HepG2 (cell line): ENCODE measurements around the gene MYO1E. TPM values are rescaled to one million over a fixed set of nuclear protein-coding genes. Genes with fewer than 3 reads are reported as not detected.
A peak's percentile ranks its signal among the peaks of the same experiment; 100 is the strongest.

ENCODE experiments used
- ATAC-seq: fragments of 200-7000 bp; cut with Tn5 transposase; 3 replicates; pipeline ENCODE4 v1.9.1; 2020; ENCODE audit warnings: mild to moderate bottlenecking, moderate library complexity
- BruUV-seq: library from RNA; stranded (reverse); fragments of 400-500 nt; replicated peaks from 2 replicates; lab custom pipeline; 2021; lab: Mats Ljungman, UMichigan
- CTCF ChIA-PET: fragments of 300-600 bp; formaldehyde crosslinking; extraction: SDS; loops from one replicate; lab custom pipeline; 2021; ENCODE audit warnings: low total read pairs, inconsistent platforms, low intra/inter-chr PET ratio; lab: Yijun Ruan, JAX
- POLR2A ChIA-PET: fragments of 350-600 bp; sonication (Branson Sonifier 250); formaldehyde crosslinking; loops from one replicate; lab custom pipeline; 2020; ENCODE audit warnings: antibody characterized with exemption, inconsistent platforms; lab: Yijun Ruan, JAX
- DNase-seq: peaks from one replicate; pipeline ENCODE4 v3.0.0-alpha.2; 2015; ENCODE audit warnings: low spot score
- FAIRE-seq: peaks from 3 replicates; lab custom pipeline; 2011; peaks lifted over from hg19 to GRCh38; lab: Jason Lieb, UNC
- H2AFZ ChIP-seq: one replicate; pipeline ENCODE4 v1.6.1; 2011; ENCODE audit warnings: low read length, inconsistent platforms
- H3K27ac ChIP-seq: fragments of 300-600 bp; 3 replicates; pipeline ENCODE4 v1.8.0; 2011; ENCODE audit warnings: mixed run types, mild to moderate bottlenecking, mixed read lengths, low read length, inconsistent platforms; ENCODE audit not compliant: insufficient read depth; ENCODE audit errors: extremely low read length
- H3K27me3 ChIP-seq, 2 experiments: fragments of 200-600 bp in 1 of 2; 2 replicates in 1 of 2; 3 replicates in 1 of 2; pipeline versions ENCODE4 v1.6.0 to v1.8.0; 2011; ENCODE audit warnings: low read length in 2 of 2, mild to moderate bottlenecking in 2 of 2, moderate library complexity in 2 of 2, inconsistent platforms in 1 of 2; ENCODE audit not compliant: insufficient read depth in 2 of 2, control insufficient read depth in 1 of 2
- H3K36me3 ChIP-seq, 2 experiments: fragments of 200-600 bp in 1 of 2; replicated peaks in 1 of 2; 2 replicates in 1 of 2; 3 replicates in 1 of 2; pipeline versions ENCODE4 v1.5.1 to v1.8.0; 2011; ENCODE audit warnings: low read length in 2 of 2, inconsistent platforms in 1 of 2; ENCODE audit not compliant: insufficient read depth in 2 of 2, control insufficient read depth in 1 of 2
- H3K4me1 ChIP-seq: 2 replicates; pipeline ENCODE4 v1.5.1; 2012; ENCODE audit warnings: low read length, inconsistent platforms; ENCODE audit not compliant: insufficient read depth
- H3K4me2 ChIP-seq: 2 replicates; pipeline ENCODE4 v1.6.0; 2011; ENCODE audit warnings: low read depth, low read length, inconsistent platforms
- H3K4me3 ChIP-seq, 3 experiments: fragments of 200-600 bp in 1 of 3; sonication (generic), shearing (Covaris generic) in 1 of 3; replicated peaks in 1 of 3; 2 replicates each; pipeline ENCODE4 v1.5.1; 2011 to 2016; ENCODE audit warnings: low read length in 3 of 3, inconsistent platforms in 2 of 3, low read depth in 2 of 3, mild to moderate bottlenecking in 2 of 3, control low read depth in 1 of 3, mixed read lengths in 1 of 3; ENCODE audit not compliant: insufficient read depth in 1 of 3
- H3K79me2 ChIP-seq: one replicate; pipeline ENCODE4 v1.6.1; 2011; ENCODE audit warnings: low read length, inconsistent platforms; ENCODE audit not compliant: insufficient read depth
- H3K9ac ChIP-seq: 2 replicates; pipeline ENCODE4 v1.6.0; 2011; ENCODE audit warnings: mild to moderate bottlenecking, low read depth, low read length, inconsistent platforms; ENCODE audit not compliant: insufficient read depth
- H3K9me3 ChIP-seq: 2 replicates; pipeline ENCODE4 v1.5.1; 2012; ENCODE audit warnings: mild to moderate bottlenecking, low read length
- H4K20me1 ChIP-seq: 2 replicates; pipeline ENCODE4 v1.6.0; 2011; ENCODE audit warnings: inconsistent platforms, mild to moderate bottlenecking, low read length, moderate library complexity; ENCODE audit not compliant: insufficient read depth
- HOXA7 ChIP-seq: sonication (generic); formaldehyde crosslinking; IDR thresholded peaks from 2 replicates; pipeline ENCODE4 v1.8.1; 2022; ENCODE audit warnings: mild to moderate bottlenecking, missing genetic modification reagents, moderate library complexity
- KIAA2018 ChIP-seq: sonication (generic); formaldehyde crosslinking; IDR thresholded peaks from 2 replicates; pipeline ENCODE4 v1.5.0; 2020; ENCODE audit warnings: mild to moderate bottlenecking, missing genetic modification reagents, borderline replicate concordance
- MAFK ChIP-seq, 2 experiments: IDR thresholded peaks in 1 of 2; conservative IDR thresholded peaks in 1 of 2; 2 replicates each; pipeline ENCODE4 v1.6.1; 2011; ENCODE audit warnings: improper control_type of control experiment in 2 of 2, low read length in 2 of 2
- ZBTB38 ChIP-seq: sonication (generic); formaldehyde crosslinking; IDR thresholded peaks from 2 replicates; pipeline ENCODE4 v1.5.1; 2020; ENCODE audit warnings: mild to moderate bottlenecking, missing genetic modification reagents
- ZNF263 ChIP-seq: sonication (generic); formaldehyde crosslinking; IDR thresholded peaks from 2 replicates; pipeline ENCODE4 v1.4.0; 2020; ENCODE audit warnings: missing genetic modification reagents
- ZNF383 ChIP-seq: sonication (generic); formaldehyde crosslinking; IDR thresholded peaks from 2 replicates; pipeline ENCODE4 v1.4.0; 2020; ENCODE audit warnings: missing genetic modification reagents, mild to moderate bottlenecking, borderline replicate concordance
- ZNF501 ChIP-seq: sonication (generic); formaldehyde crosslinking; IDR thresholded peaks from 2 replicates; pipeline ENCODE4 v1.5.1; 2020; ENCODE audit warnings: mild to moderate bottlenecking, moderate library complexity, missing genetic modification reagents
- WGBS: methylation state at CpG from one replicate; pipeline ENCODE4 v1.1.6; 2017; ENCODE audit warnings: low lambda C conversion rate; 5-methylcytosine and 5-hydroxymethylcytosine counted together
- in situ Hi-C: cut with HindIII; loops from 2 replicates; pipeline ENCODE4 v1.10.0; 2017; ENCODE audit warnings: low pct_unique_long_range_greater_than_20kb; ENCODE audit not compliant: extremely low pct_ligation_motif_present
- intact Hi-C: fragments of 100-400 bp; cut with micrococcal nuclease; formaldehyde crosslinking; loops from one replicate; pipeline ENCODE4 v1.10.0; 2022; ENCODE audit not compliant: unreplicated experiment
- polyA plus RNA-seq, 8 experiments: library from polyadenylated mRNA; depleted of rRNA in 3 of 8; stranded (reverse) in 7 of 8; unstranded in 1 of 8; fragments of >200 nt; fragmentation: Illumina TruSeq in 4 of 8; extraction: Trizol in 4 of 8; gene quantifications; 2 replicates each; pipeline versions ENCODE4 v1.2.1 to v1.2.3, GENCODE V29; 2011 to 2016; ENCODE audit warnings: low read depth in 4 of 8, missing spikeins in 1 of 8, mixed read lengths in 1 of 8; ENCODE audit not compliant: insufficient read depth in 1 of 8
- total RNA-seq, 5 experiments: library from RNA; depleted of rRNA; stranded (reverse); fragments of >200 nt; fragmentation: Illumina TruSeq; extraction: Trizol; gene quantifications; 2 replicates each; pipeline ENCODE4 v1.2.3, GENCODE V29; 2016; ENCODE audit warnings: low read depth in 1 of 5
- TF ChIP-seq, protein P1 (sequence below): sonication (generic); formaldehyde crosslinking; IDR thresholded peaks from 2 replicates; pipeline ENCODE4 v1.8.0; 2022; ENCODE audit warnings: mild to moderate bottlenecking, missing genetic modification reagents, moderate library complexity

MYO1E gene
- total and polyA plus RNA-seq, 2 of the 13 experiments (the other 11 are each of a cell fraction or from before 2014, with no cell fraction given): 15.7 to 25.1 TPM

- intact Hi-C loops: no loop called here
- Histone ChIP-seq H3K27ac (no peak overlapping the region), H2AFZ (no peak overlapping the region), H3K4me1 (peaks cover 41% of the 10 kb centered on the region), H3K9ac (no peak overlapping the region), H4K20me1 (no peaks in the 10 kb centered on the region), H3K36me3 (peaks cover 6 to 9% of the 10 kb centered on the region in 2 experiments; a peak in 3 of 5 replicates), H3K27me3 (no peaks in the 10 kb centered on the region), H3K79me2 (no peaks in the 10 kb centered on the region), H3K9me3 (no peaks in the 10 kb centered on the region), H3K4me3 (no peak overlapping the region), H3K4me2 (no peak overlapping the region)
- FAIRE-seq (no peak), DNase-seq (no peak), ATAC-seq (no peak)
- CTCF ChIA-PET: no interaction called here
- no TSS peak for BruUV-seq
- in situ Hi-C loops: no loop called here
- TF ChIP-seq MAFK (conservative IDR thresholded peaks at IDR 0.05 in 1 of 2, IDR thresholded peaks at IDR 0.05 in 1 of 2; ENCODE audit: low read length in 2 of 2) (peak in 1 of 2 experiments; percentile 18; a peak in 1 of 4 replicates), ZNF263 (CRISPR knock-in tag) (peak; percentile 87)
- TF ChIP-seq, protein P1, sequence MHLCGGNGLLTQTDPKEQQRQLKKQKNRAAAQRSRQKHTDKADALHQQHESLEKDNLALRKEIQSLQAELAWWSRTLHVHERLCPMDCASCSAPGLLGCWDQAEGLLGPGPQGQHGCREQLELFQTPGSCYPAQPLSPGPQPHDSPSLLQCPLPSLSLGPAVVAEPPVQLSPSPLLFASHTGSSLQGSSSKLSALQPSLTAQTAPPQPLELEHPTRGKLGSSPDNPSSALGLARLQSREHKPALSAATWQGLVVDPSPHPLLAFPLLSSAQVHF (CRISPR knock-in tag): no peak
- 100% methylated on average over 5 of the region's 8 CpGs for WGBS
- POLR2A ChIA-PET: no interaction called here
Measured at GRCh38 chr15:59171067-59171397, 201.6 kb downstream of the MYO1E start.

- in situ Hi-C loops: no loop called here
- no peak overlapping the region for H2AFZ ChIP-seq
- H3K36me3 ChIP-seq: peaks cover 6 to 9% of the 10 kb centered on the region in 2 experiments; a peak in 3 of 5 replicates
- H3K4me3 ChIP-seq: no peak overlapping the region
- H3K4me2 ChIP-seq: no peak overlapping the region
- no peaks in the 10 kb centered on the region for H3K9me3 ChIP-seq
- H3K4me1 ChIP-seq: peaks cover 47% of the 10 kb centered on the region
- H4K20me1 ChIP-seq: no peaks in the 10 kb centered on the region
- peak overlapping the region; percentile 4 for H3K27ac ChIP-seq
- DNase-seq (peak; percentile 16), ATAC-seq (peak; percentile 56), FAIRE-seq (no peak)
- no TSS peak for BruUV-seq
- 91% methylated on average over 11 of the region's 12 CpGs for WGBS
- H3K79me2 ChIP-seq: no peaks in the 10 kb centered on the region
- intact Hi-C loops: no loop called here
- no peak overlapping the region for H3K9ac ChIP-seq
- ChIA-PET POLR2A (interaction anchor here (0.7 kb wide), 1 partner anchor 183 kb away, joined by 3 read pairs; no protein-coding TSS in a partner anchor), CTCF (no interaction called here)
- H3K27me3 ChIP-seq: no peaks in the 10 kb centered on the region
- no peak for TF ChIP-seq ZNF383
- TF ChIP-seq HOXA7: no peak
- no peak for TF ChIP-seq KIAA2018
- peak; percentile 46; the same call in 1 of the 2 replicates for TF ChIP-seq ZBTB38 (CRISPR knock-in tag)
- no peak for TF ChIP-seq ZNF501 (CRISPR knock-in tag)
Measured at GRCh38 chr15:59170295-59171066, 202.2 kb downstream of the MYO1E start.
